Progenitor cell of endocrine pancreas (in vitro differentiated cells): ENCODE measurements around the gene AXDND1. TPM values are rescaled to one million over a fixed set of nuclear protein-coding genes. Genes with fewer than 3 reads are reported as not detected.

Source experiments
- DNase-seq: peaks from one replicate; pipeline ENCODE4 v3.0.0; 2021; ENCODE audit warnings: low spot score; ENCODE audit not compliant: unreplicated experiment
- H3K27ac Mint-ChIP-seq: 2 replicates; pipeline ENCODE4 v1.8.0; 2021; ENCODE audit warnings: mild to moderate bottlenecking, moderate library complexity, mixed read lengths
- H3K27me3 Mint-ChIP-seq: 2 replicates; pipeline ENCODE4 v1.8.0; 2021; ENCODE audit warnings: mixed read lengths
- H3K36me3 Mint-ChIP-seq: 2 replicates; pipeline ENCODE4 v1.8.0; 2022; ENCODE audit warnings: mixed read lengths; ENCODE audit not compliant: insufficient read depth
- H3K4me1 Mint-ChIP-seq: 2 replicates; pipeline ENCODE4 v1.8.0; 2021; ENCODE audit warnings: low read depth, mixed read lengths
- H3K4me3 Mint-ChIP-seq: 2 replicates; pipeline ENCODE4 v1.8.0; 2021; ENCODE audit warnings: low read depth, mild to moderate bottlenecking, moderate library complexity, mixed read lengths
- H3K9me3 Mint-ChIP-seq: 2 replicates; pipeline ENCODE4 v1.8.0; 2021; ENCODE audit warnings: low read depth, mixed read lengths
- total RNA-seq: library from RNA; stranded (reverse); gene quantifications from 2 replicates; pipeline ENCODE4 v1.2.1, GENCODE V29; 2021
- TF ChIP-seq, protein P1 (sequence below): fragments of 200-600 bp; sonication (generic); IDR thresholded peaks from one replicate; pipeline ENCODE4 v1.5.0; 2021; ENCODE audit warnings: antibody characterized with exemption, mild to moderate bottlenecking; ENCODE audit not compliant: unreplicated experiment

Gene AXDND1
- total RNA-seq, 1 donor from 2014 or later, result 2.5 TPM

DNA sequence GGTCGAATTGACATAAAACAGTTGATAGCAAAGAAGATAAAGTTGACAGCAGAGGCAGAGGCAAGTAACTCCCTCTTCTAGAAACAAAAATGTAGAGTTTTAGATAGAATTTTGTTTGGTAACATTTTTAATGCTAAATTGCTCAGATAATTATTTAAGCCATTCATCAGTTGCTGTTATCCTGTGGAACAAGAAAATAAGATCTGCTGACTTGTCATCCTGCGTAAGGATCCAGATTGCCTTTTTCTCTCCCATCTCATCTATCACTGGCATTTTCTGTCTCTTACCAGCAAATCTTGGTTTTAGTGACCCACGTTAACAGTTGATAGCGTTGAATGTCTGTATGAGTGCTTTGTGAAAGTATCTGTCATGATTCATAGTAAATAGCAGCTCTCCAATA, 42.3 kb upstream of the AXDND1 start:
- Mint-ChIP-seq H3K4me1 (no peaks in the 10 kb centered on the region), H3K27me3 (no peaks in the 10 kb centered on the region), H3K36me3 (peaks cover 40% of the 10 kb centered on the region), H3K9me3 (peaks cover 5% of the 10 kb centered on the region), H3K27ac (no peak overlapping the region), H3K4me3 (no peak overlapping the region)
- TF ChIP-seq, protein P1, sequence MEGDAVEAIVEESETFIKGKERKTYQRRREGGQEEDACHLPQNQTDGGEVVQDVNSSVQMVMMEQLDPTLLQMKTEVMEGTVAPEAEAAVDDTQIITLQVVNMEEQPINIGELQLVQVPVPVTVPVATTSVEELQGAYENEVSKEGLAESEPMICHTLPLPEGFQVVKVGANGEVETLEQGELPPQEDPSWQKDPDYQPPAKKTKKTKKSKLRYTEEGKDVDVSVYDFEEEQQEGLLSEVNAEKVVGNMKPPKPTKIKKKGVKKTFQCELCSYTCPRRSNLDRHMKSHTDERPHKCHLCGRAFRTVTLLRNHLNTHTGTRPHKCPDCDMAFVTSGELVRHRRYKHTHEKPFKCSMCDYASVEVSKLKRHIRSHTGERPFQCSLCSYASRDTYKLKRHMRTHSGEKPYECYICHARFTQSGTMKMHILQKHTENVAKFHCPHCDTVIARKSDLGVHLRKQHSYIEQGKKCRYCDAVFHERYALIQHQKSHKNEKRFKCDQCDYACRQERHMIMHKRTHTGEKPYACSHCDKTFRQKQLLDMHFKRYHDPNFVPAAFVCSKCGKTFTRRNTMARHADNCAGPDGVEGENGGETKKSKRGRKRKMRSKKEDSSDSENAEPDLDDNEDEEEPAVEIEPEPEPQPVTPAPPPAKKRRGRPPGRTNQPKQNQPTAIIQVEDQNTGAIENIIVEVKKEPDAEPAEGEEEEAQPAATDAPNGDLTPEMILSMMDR, result no peak
- no peak for DNase-seq

DNA sequence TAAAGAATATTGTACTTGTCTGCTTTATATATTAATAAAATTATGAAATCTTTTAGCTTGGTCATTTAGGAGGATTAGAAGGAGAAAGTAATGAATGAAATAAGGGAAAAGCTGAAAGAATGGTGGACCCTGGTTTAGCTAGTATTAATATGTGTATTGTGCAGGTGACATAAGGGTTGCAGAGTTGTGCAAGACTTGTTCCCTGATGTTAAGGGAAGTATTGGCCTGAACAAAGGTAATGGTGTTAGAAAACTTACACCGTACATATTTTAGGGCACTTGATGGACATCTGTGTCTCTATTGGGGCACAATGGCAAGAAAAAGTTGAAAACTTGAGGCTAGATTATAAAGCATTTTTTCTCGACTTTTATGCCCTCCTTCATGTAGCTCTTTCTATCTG, 39.9 kb upstream of the AXDND1 start:
- no peak for DNase-seq
- peaks cover 46% of the 10 kb centered on the region for H3K36me3 Mint-ChIP-seq
- TF ChIP-seq, protein P1, result no peak
- no peaks in the 10 kb centered on the region for H3K27me3 Mint-ChIP-seq
- peaks cover 4% of the 10 kb centered on the region for H3K4me1 Mint-ChIP-seq
- H3K27ac Mint-ChIP-seq, result no peak overlapping the region
- no peak overlapping the region for H3K4me3 Mint-ChIP-seq
- H3K9me3 Mint-ChIP-seq, result peaks cover 11% of the 10 kb centered on the region

DNA sequence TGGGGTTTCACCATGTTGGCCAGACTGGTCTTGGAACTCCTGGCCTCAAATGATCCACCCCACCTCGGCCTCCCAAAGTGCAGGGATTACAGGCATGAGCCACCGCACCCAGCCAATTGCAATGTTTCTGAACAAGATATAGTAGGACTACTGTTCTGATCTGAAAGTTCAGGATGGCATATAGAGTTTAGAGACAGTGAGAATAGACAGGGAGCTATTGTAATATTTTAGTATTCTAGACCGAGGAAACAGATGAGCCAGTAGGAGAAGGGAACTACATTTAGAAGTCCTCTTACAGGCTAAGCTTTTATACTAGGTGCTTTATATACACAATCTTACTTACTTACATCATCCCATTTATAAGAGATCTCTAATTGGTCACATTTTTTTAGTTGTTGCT, 39.0 kb upstream of the AXDND1 start:
- peaks cover 6% of the 10 kb centered on the region for H3K9me3 Mint-ChIP-seq
- H3K27ac Mint-ChIP-seq, result no peak overlapping the region
- peaks cover 10% of the 10 kb centered on the region for H3K4me1 Mint-ChIP-seq
- no peak overlapping the region for H3K4me3 Mint-ChIP-seq
- TF ChIP-seq, protein P1, result no peak
- no peaks in the 10 kb centered on the region for H3K27me3 Mint-ChIP-seq
- peaks cover 40% of the 10 kb centered on the region for H3K36me3 Mint-ChIP-seq
- no peak for DNase-seq

DNA sequence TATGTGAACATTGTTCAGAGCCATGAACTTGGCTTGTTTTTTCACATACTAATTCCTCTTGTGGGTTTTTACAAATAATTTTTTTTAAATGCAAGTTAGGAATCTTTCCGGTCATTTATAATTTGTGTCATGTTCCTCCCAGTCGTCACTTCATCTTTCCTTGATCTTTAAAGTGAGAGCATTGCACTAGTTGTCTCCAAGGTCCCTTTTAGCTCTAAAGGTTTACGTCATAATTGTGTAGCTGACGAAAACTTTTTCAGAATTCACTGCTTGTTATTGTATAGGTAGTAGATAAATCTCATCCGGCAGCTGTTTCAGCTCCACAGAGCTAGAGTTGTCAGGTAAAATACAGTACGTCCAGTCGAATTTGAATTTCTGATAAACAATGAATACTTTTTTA, 38.6 kb upstream of the AXDND1 start:
- Mint-ChIP-seq H3K4me3 (no peak overlapping the region), H3K27me3 (no peaks in the 10 kb centered on the region), H3K36me3 (peaks cover 37% of the 10 kb centered on the region), H3K27ac (peak overlapping the region; percentile 9), H3K9me3 (peaks cover 6% of the 10 kb centered on the region), H3K4me1 (peaks cover 10% of the 10 kb centered on the region)
- TF ChIP-seq, protein P1, result no peak
- DNase-seq, result no peak

DNA sequence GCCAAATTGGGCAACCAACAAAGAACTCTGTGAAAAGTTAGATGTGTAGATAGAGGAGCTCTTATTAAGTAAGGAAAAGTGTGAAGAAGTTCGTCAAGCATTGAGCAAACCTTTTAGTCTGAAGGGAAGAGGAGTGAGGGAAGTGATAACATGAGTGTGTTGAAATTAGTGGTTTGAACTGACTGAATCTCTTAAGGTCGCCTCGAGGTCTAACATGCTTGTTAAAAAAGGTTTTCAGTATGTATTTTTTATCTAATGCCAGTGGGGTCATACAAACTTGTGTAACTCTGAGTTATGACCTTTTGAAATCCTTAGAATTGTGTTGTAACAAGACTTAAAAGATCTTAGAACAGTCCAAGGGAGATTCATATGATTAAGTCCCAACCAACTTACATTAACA, 38.1 kb upstream of the AXDND1 start:
- Mint-ChIP-seq H3K27me3 (no peaks in the 10 kb centered on the region), H3K9me3 (peaks cover 6% of the 10 kb centered on the region), H3K4me1 (peaks cover 12% of the 10 kb centered on the region), H3K4me3 (no peak overlapping the region), H3K36me3 (peaks cover 34% of the 10 kb centered on the region), H3K27ac (peak overlapping the region; percentile 9)
- TF ChIP-seq, protein P1, result no peak
- no peak for DNase-seq
